HG03097 (cell line): ENCODE data around the gene FHOD3.
"Not testable (repeated sequence)": the region's sequence is repeated elsewhere in the genome, so short reads cannot be mapped to it uniquely, and the experiment has no call there.

Experiments
- ATAC-seq: cut with Tn5 transposase; IDR thresholded peaks from one replicate; pipeline ENCODE4 v1.9.1; 2021; ENCODE audit not compliant: unreplicated experiment, low FRiP score

FHOD3 gene

DNA sequence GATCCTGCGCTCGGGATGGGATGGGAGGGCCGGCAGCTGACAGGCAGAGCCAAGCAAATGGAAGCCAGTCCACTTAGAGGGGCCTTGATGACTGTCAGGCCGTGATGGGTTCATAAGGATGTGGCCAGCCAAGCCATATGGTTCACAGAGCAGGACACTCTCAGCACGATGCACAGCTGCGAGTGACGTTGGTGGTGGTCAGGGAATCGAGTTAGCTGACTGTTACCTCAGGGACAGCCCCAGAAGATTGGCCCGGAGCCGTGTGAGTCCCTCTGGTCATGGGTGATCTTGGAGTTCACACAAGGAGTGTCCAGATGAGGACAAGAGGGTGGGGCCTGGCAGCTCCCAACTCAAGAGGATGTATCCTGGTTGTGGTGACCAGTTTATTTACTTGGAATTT lies 461.1 kb downstream of the FHOD3 start:
- ATAC-seq: no peak

DNA sequence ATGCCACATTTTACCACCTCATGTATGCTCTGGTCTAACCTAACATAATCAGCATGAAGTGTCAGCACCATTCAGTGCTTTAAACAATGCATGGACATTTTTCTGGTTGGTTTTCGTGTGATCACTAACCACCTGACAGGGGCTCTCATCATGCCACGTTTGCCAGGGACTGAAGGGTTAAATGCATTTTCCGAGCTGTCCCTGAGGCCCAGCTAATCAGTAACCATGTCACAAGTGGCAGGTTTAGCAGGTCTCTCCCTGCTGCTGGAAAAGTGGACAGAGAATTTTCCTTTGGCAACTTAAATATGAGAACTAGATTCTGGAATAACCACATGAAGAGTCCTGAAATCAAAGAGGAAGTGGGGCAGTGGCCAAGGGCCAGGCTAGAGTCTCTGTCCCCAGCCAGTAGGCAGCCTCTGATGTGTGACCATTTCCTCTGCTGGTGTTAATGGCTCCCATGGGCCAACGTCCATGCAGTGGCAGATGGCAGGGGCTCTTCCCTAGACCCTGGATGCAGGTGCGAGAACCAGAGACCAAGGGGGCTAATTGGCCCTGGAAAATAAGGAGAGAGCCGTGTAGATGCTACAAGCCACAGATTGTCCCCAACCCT lies 461.8 kb downstream of the FHOD3 start:
- ATAC-seq: no peak

DNA sequence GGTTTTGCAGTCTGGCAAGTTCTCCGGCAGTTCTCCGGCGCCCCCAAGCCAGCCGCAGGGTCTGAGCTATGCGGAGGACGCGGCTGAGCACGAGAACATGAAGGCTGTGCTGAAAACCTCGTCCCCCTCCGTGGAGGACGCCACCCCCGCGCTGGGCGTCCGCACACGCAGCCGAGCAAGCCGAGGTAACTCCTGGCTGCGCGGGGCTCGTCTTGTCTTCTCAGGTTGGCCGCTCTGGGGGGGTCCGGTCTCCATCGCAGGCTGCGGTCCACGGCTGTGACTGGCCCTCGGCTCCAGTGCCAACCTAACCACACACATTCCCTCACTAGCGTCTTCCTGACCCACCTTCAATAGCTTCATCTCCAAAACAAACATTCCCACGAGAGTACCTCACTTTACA lies 463.1 kb downstream of the FHOD3 start:
- ATAC-seq: no peak

DNA sequence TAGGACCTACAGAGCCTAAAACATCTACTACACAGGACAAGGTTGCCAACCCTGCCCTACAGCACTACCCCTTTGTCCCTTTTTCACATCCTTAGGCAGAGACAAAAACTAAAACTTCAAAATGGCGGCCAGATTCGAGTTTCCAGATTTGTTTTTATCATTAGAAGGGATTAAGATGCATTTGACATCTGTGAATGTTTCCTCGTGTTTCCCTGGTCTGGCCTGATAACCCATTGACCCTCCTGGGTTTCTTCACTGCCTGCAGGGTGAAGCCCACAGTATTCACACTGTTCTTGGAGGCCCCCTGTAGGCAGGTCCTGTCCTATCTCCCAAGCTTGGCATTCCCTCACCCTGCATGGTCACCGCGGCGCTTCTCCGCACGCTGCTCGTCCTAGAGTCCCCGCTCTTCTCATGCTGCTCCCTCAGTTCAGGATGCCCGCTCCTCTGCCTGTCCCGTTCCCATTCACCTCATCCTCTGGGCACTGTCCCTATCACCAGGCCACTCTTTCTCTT lies 463.7 kb downstream of the FHOD3 start:
- ATAC-seq: no peak

DNA sequence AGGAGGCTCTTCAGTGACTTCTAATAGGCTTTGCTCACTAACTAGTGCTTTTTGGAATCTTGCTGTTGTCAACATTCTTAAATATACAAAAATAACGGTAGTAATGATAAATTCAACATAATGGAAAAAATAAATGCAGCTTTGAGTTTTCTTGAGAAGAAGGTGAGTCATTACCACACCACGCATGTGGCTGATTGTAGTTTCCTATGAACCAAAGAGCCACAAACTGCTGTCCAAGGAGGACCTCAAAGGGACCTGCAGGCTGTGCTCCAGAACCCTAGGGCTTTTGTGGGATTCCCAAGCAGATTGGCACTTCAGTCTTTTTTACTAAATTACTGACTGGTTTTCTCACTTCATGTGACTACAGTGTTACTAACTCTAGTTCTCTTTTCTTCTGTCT lies 464.6 kb downstream of the FHOD3 start:
- no peak for ATAC-seq

DNA sequence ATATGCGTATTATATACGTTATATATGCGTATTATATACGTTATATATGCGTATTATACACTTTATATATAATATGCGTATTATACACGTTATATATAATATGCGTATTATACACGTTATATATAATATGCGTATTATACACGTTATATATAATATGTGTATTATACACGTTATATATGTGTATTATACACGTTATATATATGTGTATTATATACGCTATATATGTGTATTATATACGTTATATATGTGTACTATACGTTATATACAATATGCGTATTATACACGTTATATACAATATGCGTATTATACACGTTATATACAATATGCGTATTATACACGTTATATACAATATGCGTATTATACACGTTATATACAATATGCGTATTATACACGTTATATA lies 465.5 kb downstream of the FHOD3 start:
- not testable (repeated sequence) for ATAC-seq

DNA sequence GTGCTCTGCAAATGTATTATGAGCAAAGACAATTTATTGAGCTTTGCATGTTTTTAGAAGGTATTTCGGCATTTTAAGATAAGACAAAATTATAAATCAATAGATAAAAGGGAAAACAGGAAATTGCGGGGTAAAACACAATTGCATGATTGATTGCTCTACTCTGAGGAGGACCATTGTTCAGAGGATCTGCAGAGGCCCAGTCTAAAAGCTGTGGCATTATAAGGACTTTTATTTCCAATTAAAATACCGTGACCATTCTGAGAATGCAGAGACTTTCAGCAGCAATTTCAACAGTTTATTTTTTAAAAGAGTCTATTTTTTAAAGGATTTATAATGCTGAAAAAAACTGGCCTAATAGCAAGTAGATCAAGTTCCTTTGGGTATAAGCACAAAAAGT lies 469.3 kb downstream of the FHOD3 start:
- no peak for ATAC-seq

DNA sequence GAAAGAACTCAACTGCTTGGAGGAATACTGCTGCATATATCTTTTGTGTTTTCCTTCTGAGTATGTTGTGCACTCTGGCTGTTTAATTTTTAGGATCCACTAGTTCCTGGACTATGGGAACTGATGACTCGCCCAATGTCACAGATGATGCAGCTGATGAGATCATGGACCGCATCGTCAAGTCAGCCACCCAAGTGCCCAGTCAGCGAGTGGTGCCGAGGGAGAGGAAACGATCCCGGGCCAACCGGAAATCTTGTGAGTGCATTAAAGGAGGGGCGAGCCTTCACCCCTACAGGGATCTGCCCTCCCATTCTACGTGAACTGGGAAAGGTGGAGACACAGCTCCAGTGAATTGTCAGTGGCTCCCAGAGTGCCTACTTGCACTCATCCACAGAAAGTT lies 471.7 kb downstream of the FHOD3 start:
- no peak for ATAC-seq

DNA sequence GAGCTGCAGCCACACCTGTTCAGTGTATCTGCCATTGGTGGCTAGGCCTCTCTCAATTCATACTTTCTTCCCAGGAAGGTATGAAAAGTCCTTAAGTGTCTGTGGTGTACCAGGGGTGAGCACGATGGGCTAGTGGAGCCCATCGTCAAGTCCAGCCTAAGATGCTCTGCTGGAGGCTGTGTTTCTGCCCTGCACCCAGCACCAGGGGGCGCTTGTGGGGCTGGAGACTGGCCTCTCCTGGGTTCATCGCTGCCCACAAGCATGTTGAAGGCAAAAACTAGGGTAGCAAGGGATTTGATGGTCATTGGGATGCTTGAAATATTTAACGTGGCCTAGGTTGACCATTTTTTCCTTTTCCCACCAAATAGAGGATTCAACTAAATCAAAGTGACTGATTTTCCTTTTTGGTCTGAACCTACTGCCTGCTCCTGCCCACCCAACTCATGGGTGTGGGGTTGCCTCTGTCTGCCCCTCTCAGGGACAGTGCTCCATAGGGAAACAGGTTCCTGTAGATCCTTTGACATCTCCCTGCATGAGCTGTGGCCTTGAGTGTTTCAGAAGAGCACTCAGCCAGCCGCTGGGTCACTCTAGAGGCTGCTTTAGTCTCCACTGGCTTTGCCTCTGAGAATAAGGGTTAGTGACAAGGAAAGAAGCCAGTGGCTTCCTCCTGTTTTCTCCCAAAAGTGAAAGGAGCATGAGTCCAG lies 472.2 kb downstream of the FHOD3 start:
- no peak for ATAC-seq

DNA sequence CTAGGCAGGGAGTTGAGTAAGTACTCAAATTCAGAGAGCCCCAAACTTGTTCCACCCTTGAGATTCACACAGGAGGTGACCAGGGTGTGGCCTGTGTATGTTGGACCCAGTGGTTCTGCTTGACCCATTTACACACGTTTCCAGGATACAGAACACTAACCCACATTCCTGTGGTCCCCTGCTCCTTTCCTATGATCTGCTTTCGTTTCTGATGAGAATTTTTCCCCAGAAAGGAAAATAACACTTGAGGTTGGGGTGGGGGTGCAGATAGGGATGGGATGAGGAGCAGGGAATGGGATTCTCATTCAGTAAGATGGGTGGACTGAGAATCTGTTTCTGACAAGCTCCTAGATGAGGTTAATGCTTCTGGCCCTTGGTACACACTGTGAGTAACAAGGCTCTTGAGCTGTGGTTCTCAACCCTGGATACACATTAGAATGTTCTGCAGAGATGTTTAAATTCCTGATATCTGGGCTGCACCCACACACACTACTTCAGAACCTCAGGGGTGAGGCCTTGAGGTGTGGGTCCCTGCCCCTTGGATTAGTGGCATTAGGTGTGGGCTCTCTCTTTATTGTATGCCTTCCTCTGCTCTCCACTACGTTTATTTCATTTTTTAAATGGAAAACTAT lies 472.9 kb downstream of the FHOD3 start:
- no peak for ATAC-seq

DNA sequence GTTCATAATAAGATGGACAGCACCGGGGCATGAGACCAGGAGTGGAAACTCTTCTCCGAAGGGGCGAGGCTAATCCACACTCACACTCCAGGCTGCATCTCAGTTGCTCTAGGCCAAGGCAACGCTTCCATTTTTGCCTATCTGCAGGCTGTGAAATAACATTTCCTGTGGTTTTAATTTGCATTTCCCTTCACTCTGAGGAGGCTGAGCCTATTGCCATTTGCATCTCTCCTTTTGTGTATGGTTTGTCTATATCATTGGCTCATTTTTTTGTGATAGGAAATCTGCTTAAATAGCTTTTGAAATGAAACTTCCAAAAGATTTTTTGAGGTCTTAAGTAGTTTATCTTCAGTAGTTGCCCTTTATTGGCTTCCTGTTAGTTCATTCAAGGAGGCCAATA lies 473.7 kb downstream of the FHOD3 start:
- no peak for ATAC-seq

DNA sequence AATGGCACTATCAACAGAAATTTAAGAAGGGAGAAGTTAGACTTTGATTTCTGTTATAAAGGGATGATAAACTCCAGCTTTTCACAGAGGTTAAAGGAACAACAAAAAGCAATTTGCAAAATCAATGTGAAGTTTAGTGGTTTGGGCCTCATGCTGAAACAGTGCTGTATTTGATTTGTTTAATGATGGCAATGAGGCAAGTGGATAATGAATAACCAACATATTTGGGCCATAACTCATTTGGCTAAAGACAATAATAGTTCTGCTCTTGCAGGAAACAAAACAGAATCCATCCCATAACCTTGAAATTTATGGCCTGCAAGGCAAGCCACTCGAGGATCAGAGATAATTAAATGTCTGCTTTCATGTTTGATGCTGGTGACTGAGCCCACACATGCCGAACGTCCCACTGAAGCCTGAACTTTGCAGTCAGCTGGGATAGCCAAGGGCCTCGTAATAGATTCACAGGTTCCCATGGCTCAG lies 474.8 kb downstream of the FHOD3 start:
- ATAC-seq: no peak

DNA sequence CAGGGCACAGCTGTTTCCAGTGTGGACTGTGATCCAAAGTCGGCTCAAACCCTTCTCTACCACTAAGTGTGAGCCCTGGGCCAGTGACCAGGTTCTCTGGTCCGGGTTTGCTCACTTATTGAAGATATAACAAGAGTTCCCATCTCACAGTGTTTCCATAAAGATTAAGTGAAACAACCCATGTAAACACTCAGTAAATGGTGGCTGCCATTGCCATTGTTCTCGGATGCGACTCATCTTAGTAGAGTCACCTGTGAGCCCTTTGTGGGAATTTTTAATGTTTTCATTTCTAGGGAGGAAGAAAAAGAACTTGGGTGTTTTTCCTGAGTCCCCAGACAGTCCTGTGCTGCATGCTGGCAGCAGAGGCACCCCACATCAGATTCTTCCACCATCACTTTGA lies 477.9 kb downstream of the FHOD3 start:
- no peak for ATAC-seq

DNA sequence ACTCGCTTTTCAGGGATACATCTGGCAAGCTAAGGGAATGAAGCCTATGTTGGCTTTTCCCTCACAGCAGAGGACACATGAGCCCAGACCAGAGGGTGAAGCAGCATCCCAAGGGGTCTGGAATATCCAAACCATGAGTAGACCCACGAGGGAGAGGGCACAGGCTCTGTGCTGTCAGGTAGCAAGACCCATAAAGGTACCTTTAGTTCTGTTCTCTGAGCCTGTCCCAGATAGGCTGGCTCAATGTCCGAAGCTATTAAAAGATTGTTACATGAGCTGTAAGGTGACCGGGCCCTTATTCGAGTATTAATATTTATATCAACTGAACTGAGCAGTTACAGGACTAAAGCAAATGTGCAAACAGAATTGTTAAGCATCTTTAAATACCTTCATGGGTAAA lies 479.1 kb downstream of the FHOD3 start:
- no peak for ATAC-seq

DNA sequence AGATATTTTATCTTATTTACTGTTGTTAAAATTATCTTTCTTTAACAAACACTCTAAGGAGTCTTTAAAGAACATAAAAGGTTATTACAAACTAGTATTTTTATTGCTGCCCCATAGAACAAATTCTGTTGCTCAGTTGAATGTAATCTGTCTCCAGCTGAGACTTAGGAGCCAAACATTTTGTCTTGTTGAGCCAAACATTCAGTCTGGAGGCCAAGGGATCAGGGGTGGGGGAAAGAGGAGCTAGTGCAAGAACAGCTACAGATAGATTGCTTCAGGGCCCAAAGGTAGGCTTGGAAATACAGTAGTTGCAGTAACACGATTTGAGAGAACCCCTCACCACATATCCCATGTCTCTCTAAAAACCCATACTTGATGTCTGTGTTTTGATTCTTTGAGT lies 480.1 kb downstream of the FHOD3 start:
- ATAC-seq: no peak

DNA sequence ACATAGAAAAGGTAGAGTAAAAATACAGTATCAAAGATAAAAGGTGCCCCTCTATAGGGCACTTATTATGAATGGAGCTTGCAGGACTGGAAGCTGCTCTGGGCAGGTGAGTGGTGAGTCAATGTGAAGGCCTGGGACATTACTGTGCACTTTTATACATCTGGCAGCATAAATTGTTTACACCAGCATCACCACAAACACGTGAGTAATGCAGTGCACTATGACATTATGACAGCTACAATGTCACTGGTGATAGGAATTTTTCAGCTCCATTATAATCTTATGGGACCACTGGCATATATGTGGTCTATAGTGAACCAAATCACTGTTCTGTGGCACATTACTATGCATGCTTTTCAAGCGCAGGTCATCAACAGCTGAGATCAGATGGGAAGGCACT lies 483.2 kb downstream of the FHOD3 start:
- ATAC-seq: no peak

DNA sequence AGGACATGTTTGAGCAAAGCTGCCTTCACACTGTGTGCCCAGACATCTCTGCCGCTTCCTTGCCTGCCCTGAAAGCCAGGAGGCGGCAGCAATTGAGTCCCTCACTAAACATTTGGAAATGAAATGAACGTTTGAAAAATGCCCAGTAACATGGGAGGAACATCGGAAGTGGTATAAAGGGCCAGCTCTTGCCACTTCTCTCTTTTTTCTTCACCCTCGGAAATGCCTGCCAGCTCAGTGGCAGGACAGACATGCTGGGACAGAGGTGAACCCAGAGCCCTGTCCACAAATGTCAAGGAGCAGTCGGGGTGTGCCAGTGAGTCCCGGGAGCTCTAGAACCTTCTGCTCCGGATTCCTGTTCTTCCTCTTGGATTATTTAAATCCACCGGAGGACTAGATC lies 485.2 kb downstream of the FHOD3 start:
- ATAC-seq: no peak

DNA sequence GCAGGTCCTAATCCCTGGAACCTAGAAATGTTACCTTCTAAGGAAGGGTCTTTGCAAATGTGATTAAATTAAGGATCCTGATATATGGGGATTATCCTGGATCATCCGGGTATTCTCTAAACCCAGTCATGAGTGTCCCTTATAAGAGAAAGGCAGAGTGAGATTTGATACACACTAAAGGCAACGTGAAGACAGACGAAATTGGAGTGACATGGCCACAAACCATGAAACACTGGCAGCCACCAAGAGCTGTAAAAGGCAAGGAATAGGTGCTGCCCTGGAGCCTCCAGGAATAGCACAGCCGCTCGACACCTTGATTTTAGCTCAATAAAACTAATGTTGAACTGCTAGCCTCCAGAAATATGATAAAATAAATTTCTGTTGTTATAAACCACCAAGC lies 486.3 kb downstream of the FHOD3 start:
- no peak for ATAC-seq

DNA sequence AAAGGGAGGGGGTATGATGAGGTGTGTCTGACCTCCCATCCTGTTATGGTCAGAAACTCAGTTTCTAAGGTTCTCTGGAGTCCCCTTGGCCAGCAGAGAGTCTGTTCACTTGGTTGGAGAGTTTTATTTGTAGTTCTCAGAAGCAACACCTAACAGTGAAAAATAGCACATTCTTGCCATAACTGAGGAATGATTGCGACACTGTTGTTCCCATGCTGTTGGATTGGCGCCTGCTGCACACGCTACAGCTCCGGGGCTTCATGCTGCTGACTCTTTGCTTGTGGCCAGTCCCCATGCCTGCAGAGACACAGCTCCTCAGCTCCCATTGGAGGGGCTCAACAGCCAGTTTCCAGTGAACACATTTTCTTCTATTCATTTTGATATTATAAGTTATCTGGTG lies 489.2 kb downstream of the FHOD3 start:
- no peak for ATAC-seq

DNA sequence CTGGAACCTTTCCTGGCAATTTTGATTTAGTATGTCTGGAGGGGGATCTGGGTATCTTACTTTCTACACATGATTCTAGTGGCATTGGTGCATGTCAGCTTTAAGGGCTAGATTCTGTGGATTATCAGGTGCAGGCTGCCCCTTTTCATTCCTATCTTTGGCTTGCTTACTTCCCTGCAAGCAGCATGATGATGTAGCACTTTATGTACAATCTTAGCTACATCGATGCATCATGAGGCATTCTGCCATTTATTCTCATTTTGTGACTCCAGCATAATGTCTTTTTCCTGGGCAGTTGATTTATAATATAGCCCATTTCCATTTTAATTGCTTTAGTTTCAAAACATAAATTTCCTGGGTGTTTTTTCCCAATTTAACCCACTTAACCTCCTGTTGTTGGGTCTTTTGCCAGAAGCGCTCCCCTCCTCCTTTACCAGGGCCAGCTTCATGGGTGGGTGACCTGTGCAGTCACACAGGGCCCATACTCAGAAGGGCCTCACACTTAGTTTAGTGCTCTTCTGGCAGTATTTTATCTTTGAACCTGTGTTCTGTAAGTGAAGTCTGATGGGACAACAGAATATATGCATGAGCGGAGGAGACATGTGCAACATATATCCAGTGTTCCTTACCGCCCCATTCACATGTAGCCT lies 495.2 kb downstream of the FHOD3 start:
- no peak for ATAC-seq

DNA sequence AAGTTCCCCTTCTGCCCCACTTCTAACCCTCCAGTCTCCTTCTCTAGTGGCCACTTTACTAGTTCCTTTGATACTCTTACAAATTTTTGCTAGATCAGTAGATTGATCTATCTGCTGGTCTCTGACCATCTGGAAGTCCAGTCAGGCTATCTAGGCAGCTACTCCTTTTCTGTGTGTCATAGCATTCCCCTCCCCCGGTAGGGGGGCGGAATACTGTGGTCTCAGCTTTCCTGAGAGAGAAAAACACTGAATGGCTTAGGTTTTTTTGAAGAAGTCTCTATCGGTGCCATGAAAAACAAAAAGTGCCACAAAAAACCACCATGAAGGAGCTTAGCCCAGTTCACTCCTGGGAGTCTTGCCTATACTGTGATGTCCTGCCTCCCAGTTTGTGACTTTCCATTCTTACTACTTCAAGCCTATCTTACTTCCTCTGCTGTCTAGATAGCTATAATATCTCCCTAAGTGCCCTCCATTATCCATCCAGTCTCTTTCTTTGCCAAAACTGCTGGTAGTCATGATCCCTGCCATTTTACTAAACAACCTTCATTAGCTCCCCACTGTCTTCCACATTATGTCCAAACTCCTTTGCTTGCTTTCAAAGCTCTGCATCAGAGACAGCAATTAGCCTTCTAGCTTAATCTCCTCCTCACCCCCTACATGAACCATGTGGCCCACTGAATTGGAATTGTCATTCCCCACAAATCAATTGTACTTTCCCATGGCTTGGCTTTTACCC lies 501.4 kb downstream of the FHOD3 start:
- no peak for ATAC-seq
